Body of pancreas (tissue), 4 donors: ENCODE data around the gene WDPCP.

ENCODE experiments used
- CTCF ChIP-seq, 7 experiments: fragments of 450-650 bp in 4 of 7; fragments of 200-600 bp in 3 of 7; sonication (generic) in 3 of 7; IDR thresholded peaks; one replicate each; pipeline ENCODE4 v1.5.1; 2016 to 2019; ENCODE audit warnings: antibody characterized with exemption in 7 of 7
- POLR2A ChIP-seq, 3 donors: fragments of 450-650 bp; IDR thresholded peaks; one replicate each; pipeline ENCODE4 v1.6.1; 2016; ENCODE audit warnings: antibody characterized with exemption in 3 of 3, mild to moderate bottlenecking in 2 of 3

GRCh38 chr2:63104482-63104881, 483.8 kb downstream of the WDPCP start:
- TF ChIP-seq POLR2A (IDR thresholded peaks at IDR 0.05) = no peak
- no peak for TF ChIP-seq CTCF (IDR thresholded peaks at IDR 0.05)
